Peyer's patch (tissue), 4 donors: ENCODE data around the gene BPIFB6.

ENCODE experiments used
- POLR2A ChIP-seq, 2 donors: fragments of 450-650 bp; IDR thresholded peaks; one replicate each; pipeline ENCODE4 v1.5.1; 2017; ENCODE audit warnings: antibody characterized with exemption in 2 of 2, mild to moderate bottlenecking in 2 of 2, moderate library complexity in 2 of 2
- TF ChIP-seq, protein P1 (sequence below), 6 experiments: fragments of 450-650 bp in 4 of 6; fragments of 200-600 bp in 2 of 6; sonication (generic) in 1 of 6; IDR thresholded peaks; one replicate each; pipeline ENCODE4 v1.5.1; 2017 to 2019; ENCODE audit warnings: antibody characterized with exemption in 6 of 6, mild to moderate bottlenecking in 3 of 6, moderate library complexity in 1 of 6

- TF ChIP-seq, protein P1, sequence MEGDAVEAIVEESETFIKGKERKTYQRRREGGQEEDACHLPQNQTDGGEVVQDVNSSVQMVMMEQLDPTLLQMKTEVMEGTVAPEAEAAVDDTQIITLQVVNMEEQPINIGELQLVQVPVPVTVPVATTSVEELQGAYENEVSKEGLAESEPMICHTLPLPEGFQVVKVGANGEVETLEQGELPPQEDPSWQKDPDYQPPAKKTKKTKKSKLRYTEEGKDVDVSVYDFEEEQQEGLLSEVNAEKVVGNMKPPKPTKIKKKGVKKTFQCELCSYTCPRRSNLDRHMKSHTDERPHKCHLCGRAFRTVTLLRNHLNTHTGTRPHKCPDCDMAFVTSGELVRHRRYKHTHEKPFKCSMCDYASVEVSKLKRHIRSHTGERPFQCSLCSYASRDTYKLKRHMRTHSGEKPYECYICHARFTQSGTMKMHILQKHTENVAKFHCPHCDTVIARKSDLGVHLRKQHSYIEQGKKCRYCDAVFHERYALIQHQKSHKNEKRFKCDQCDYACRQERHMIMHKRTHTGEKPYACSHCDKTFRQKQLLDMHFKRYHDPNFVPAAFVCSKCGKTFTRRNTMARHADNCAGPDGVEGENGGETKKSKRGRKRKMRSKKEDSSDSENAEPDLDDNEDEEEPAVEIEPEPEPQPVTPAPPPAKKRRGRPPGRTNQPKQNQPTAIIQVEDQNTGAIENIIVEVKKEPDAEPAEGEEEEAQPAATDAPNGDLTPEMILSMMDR (IDR thresholded peaks at IDR 0.05), result no peak
- no peak for TF ChIP-seq POLR2A (IDR thresholded peaks at IDR 0.05)
Measured at GRCh38 chr20:33064572-33065287, 33.3 kb downstream of the BPIFB6 start.
